Epithelial cell of proximal tubule (primary cell): ENCODE results near the gene SRP14. TPM values are rescaled to one million over a fixed set of nuclear protein-coding genes. Genes with fewer than 3 reads are reported as not detected.

Experiments used
- DNase-seq: peaks from one replicate; pipeline ENCODE4 v3.0.0-alpha.2; 2011; ENCODE audit warnings: low read depth
- H3K4me3 ChIP-seq: 2 replicates; pipeline ENCODE4 v1.5.1; 2011; ENCODE audit warnings: low read depth, mild to moderate bottlenecking, low read length
- CTCF ChIP-seq: conservative IDR thresholded peaks from 2 replicates; pipeline ENCODE4 v1.5.1; 2012; ENCODE audit warnings: low read depth, mild to moderate bottlenecking, low read length
- total RNA-seq: library from RNA; depleted of rRNA; stranded (reverse); fragments of >200 nt; gene quantifications from 2 replicates; pipeline ENCODE4 v1.2.3, GENCODE V29; 2015

Gene SRP14
- total RNA-seq, 1 donor from 2014 or later = 402 TPM

GRCh38 chr15:39990706-39991105 lies 48.3 kb downstream of the SRP14 start:
- H3K4me3 ChIP-seq = no peak overlapping the region
- TF ChIP-seq CTCF = no peak
- no peak for DNase-seq

GRCh38 chr15:39987821-39988220 lies 51.2 kb downstream of the SRP14 start:
- TF ChIP-seq CTCF = no peak
- no peak for DNase-seq
- H3K4me3 ChIP-seq = no peak overlapping the region

Other genes with a start within 250 kb of the SRP14 start
- 32.1 and 35.4 TPM in 2 replicates for gene GPR176, start 118.9 kb downstream of the SRP14 start, total RNA-seq
- 79.6 and 100 TPM in 2 replicates for gene EIF2AK4, start 105.1 kb downstream of the SRP14 start, total RNA-seq
- 4.6 and 33.1 TPM in 2 replicates for gene BMF, start 69.7 kb upstream of the SRP14 start, total RNA-seq
- 59.8 and 86.4 TPM in 2 replicates for gene BUB1B, start 121.9 kb upstream of the SRP14 start, total RNA-seq
- 4.5 and 7.1 TPM in 2 replicates for gene PAK6, start 199.9 kb upstream of the SRP14 start, total RNA-seq
- 0.22 TPM in 1 of 2 replicates, not detected in the other for gene ANKRD63, start 243.9 kb upstream of the SRP14 start, total RNA-seq